Activated CD4-positive, alpha-beta memory T cell treated with anti-CD3 and anti-CD28 coated beads for 36 hours (primary cell): ENCODE measurements around the gene SLC35F1. TPM values are rescaled to one million over a fixed set of nuclear protein-coding genes. Genes with fewer than 3 reads are reported as not detected.

Source experiments
- CTCF ChIA-PET: fragments of 350-600 bp; sonication (Branson Sonifier 250); formaldehyde crosslinking; loops from one replicate; lab custom pipeline; 2021; ENCODE audit warnings: antibody characterized with exemption, inconsistent platforms; lab: Charles Lee
- POLR2A ChIA-PET: fragments of 350-600 bp; sonication (Branson Sonifier 250); formaldehyde crosslinking; loops from one replicate; lab custom pipeline; 2021; ENCODE audit warnings: antibody characterized with exemption; lab: Charles Lee
- DNase-seq: peaks from one replicate; pipeline ENCODE4 v3.0.0-alpha.2; 2020
- H3K27ac Mint-ChIP-seq: one replicate; pipeline ENCODE4 v1.8.0; 2021; ENCODE audit warnings: mixed read lengths
- H3K27me3 Mint-ChIP-seq: one replicate; pipeline ENCODE4 v1.8.0; 2021; ENCODE audit warnings: mixed read lengths
- H3K36me3 Mint-ChIP-seq: one replicate; pipeline ENCODE4 v1.8.0; 2021; ENCODE audit warnings: mixed read lengths
- H3K4me1 Mint-ChIP-seq: one replicate; pipeline ENCODE4 v1.8.0; 2021; ENCODE audit warnings: low read depth, mixed read lengths
- H3K4me3 Mint-ChIP-seq: one replicate; pipeline ENCODE4 v1.8.0; 2021; ENCODE audit warnings: mild to moderate bottlenecking, mixed read lengths
- H3K9me3 Mint-ChIP-seq: one replicate; pipeline ENCODE4 v1.8.0; 2021; ENCODE audit warnings: mixed read lengths
- intact Hi-C: fragments of 100-400 bp; cut with micrococcal nuclease; formaldehyde crosslinking; loops from one replicate; pipeline ENCODE4 v1.15.1; 2023
- total RNA-seq, 2 experiments: library from RNA; stranded (reverse); gene quantifications; one replicate each; pipeline ENCODE4 v1.2.3, GENCODE V29; 2021

The SLC35F1 gene
- total RNA-seq, 2 experiments from 2014 or later = 0.14 to 0.19 TPM

- ChIA-PET CTCF (no interaction called here), POLR2A (no interaction called here)
- H3K27me3 Mint-ChIP-seq = peaks cover 25% of the 10 kb centered on the region
- no peaks in the 10 kb centered on the region for H3K9me3 Mint-ChIP-seq
- intact Hi-C loops = no loop called here
- H3K36me3 Mint-ChIP-seq = no peaks in the 10 kb centered on the region
- H3K4me3 Mint-ChIP-seq = no peak overlapping the region
- H3K27ac Mint-ChIP-seq = no peak overlapping the region
- no peak for DNase-seq
- peaks cover 11% of the 10 kb centered on the region for H3K4me1 Mint-ChIP-seq
Observed at GRCh38 chr6:117911150-117911549, 4.1 kb downstream of the SLC35F1 start.

DNA sequence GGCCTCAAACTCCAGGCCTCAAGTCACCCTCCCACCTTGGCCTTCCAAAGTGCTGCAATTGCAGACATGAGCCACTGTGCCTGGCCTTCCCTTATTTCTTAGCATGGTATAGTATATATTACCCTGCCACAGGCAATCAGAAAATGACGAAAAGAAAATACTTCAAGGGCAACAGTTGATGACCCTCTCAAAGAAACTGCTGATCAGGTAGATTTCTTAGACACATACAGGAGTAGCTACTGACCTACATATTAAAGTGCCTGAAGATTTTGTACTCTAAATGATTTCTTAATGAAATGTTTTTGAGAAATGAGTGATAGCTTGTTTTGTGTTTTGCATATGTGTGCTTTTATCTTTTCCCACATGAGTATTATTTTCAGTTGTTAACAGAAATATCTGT is 4.6 kb downstream of the SLC35F1 start:
- Mint-ChIP-seq H3K4me1 (peaks cover 6% of the 10 kb centered on the region), H3K36me3 (no peaks in the 10 kb centered on the region), H3K27me3 (peaks cover 20% of the 10 kb centered on the region), H3K9me3 (no peaks in the 10 kb centered on the region), H3K27ac (no peak overlapping the region), H3K4me3 (no peak overlapping the region)
- intact Hi-C loops = no loop called here
- no peak for DNase-seq
- POLR2A ChIA-PET = no interaction called here
- CTCF ChIA-PET = no interaction called here

DNA sequence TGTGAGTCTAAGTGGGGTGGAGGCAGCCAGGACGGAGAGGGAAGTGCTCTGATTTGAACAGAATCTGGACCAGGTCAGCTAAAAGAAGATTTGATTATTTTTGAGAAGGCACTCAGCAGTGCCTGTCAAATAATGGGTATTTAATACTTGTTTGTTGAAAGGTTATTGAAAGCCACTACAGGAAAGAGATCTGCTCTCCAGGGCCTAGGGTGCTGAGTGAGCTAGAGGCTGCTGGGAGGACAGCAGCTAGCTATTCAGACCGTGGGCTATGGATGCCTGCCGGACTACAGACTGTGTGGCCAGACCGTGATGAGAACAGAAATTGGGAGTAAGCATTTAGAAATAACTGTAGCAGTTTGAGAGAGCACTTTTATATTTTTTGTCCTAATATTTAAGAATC is 8.8 kb downstream of the SLC35F1 start:
- CTCF ChIA-PET = no interaction called here
- H3K27ac Mint-ChIP-seq = no peak overlapping the region
- DNase-seq = no peak
- H3K9me3 Mint-ChIP-seq = no peaks in the 10 kb centered on the region
- no peaks in the 10 kb centered on the region for H3K4me1 Mint-ChIP-seq
- no peaks in the 10 kb centered on the region for H3K36me3 Mint-ChIP-seq
- H3K4me3 Mint-ChIP-seq = no peak overlapping the region
- POLR2A ChIA-PET = no interaction called here
- peaks cover 3% of the 10 kb centered on the region for H3K27me3 Mint-ChIP-seq
- intact Hi-C loops = no loop called here

GRCh38 chr6:117916483-117916882 is 9.4 kb downstream of the SLC35F1 start:
- Mint-ChIP-seq H3K36me3 (no peaks in the 10 kb centered on the region), H3K27ac (no peak overlapping the region), H3K4me1 (no peaks in the 10 kb centered on the region), H3K9me3 (no peaks in the 10 kb centered on the region), H3K4me3 (no peak overlapping the region), H3K27me3 (peaks cover 7% of the 10 kb centered on the region)
- DNase-seq = no peak
- ChIA-PET POLR2A (no interaction called here), CTCF (no interaction called here)
- intact Hi-C loops = no loop called here

GRCh38 chr6:117917176-117917575 is 10.1 kb downstream of the SLC35F1 start:
- Mint-ChIP-seq H3K27me3 (peaks cover 8% of the 10 kb centered on the region), H3K4me3 (no peak overlapping the region), H3K36me3 (no peaks in the 10 kb centered on the region), H3K4me1 (no peaks in the 10 kb centered on the region), H3K27ac (no peak overlapping the region), H3K9me3 (no peaks in the 10 kb centered on the region)
- no peak for DNase-seq
- intact Hi-C loops = no loop called here
- CTCF ChIA-PET = no interaction called here
- POLR2A ChIA-PET = no interaction called here

DNA sequence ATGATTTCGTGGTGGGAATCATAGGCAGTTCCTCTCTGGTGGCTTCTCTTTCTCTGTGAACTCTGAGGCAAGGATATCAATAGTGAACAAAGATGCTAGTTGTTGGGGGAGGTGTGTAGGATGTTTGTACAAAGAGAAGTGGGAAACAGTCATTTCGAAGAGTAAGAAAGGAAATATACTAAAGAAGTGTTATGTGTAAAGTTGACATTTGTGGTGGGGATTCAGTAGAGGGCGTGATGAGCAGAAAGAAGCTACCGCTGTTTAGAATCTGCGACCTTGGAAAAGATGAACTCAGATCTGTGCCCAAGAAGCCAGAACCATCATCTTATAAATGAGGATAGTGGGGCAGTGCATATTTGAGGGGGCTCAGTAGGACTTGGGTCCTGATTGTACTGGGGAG is 11.4 kb downstream of the SLC35F1 start:
- no peak for DNase-seq
- H3K4me1 Mint-ChIP-seq = no peaks in the 10 kb centered on the region
- H3K36me3 Mint-ChIP-seq = no peaks in the 10 kb centered on the region

GRCh38 chr6:117919275-117919674 is 12.2 kb downstream of the SLC35F1 start:
- intact Hi-C loops = no loop called here
- peaks cover 8% of the 10 kb centered on the region for H3K27me3 Mint-ChIP-seq
- no peak for DNase-seq
- H3K4me1 Mint-ChIP-seq = no peaks in the 10 kb centered on the region
- H3K27ac Mint-ChIP-seq = no peak overlapping the region
- ChIA-PET CTCF (no interaction called here), POLR2A (no interaction called here)
- no peak overlapping the region for H3K4me3 Mint-ChIP-seq
- no peaks in the 10 kb centered on the region for H3K36me3 Mint-ChIP-seq
- H3K9me3 Mint-ChIP-seq = no peaks in the 10 kb centered on the region

More for the DNA sequence above, 11.4 kb downstream of the SLC35F1 start:
- CTCF ChIA-PET = no interaction called here
- POLR2A ChIA-PET = interaction anchor here (0.5 kb wide), 1 partner anchor 1794 kb away, joined by 3 read pairs; no protein-coding TSS in a partner anchor
- H3K27me3 Mint-ChIP-seq = peaks cover 8% of the 10 kb centered on the region
- H3K27ac Mint-ChIP-seq = no peak overlapping the region
- no peak overlapping the region for H3K4me3 Mint-ChIP-seq
- H3K9me3 Mint-ChIP-seq = no peaks in the 10 kb centered on the region
- intact Hi-C loops = no loop called here

DNA sequence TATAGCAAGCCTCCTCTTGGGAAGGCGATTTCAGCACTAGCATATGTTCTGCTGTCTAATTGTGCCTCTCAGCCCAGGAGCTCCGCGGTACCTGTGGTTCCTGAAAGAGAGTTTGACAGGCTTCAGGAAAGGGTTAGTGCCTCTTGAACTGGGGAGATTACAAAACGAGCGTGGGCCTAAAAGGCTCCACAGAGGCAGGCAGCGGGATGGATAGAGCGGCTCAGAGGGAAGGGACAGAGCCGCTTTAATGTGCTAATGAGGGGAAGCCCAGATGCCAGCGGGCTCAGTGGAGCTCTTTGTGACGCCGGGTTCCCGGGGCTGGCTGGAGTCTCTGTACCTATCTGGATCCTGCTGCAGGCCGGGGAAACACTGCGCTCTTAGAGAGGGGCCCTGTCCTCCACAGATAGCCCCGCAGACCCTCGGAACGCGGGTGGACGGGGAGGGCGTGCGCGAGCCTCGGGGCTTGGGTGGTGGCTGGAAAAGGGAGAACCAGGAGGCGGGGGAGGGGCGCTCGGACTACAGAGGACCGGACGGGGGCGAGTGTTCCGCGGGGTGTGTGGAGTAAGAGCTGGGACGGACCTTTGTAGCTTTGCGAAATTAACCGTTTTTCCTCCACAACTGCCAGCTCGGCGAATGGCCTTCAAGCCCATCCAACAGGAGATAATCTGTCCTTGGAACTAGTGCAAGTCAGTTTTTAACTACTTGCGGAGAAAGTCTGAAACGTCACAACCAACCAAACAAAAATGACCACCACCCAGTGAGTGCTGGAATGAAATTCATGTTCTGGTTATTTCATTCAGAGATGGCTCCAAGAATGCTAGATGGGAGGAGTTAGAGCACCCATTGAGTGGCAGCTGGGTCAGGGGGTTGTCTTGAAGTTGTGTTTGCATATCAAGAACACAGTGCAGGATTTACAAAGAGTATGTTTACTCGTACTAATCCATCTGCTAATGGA is 13.0 kb downstream of the SLC35F1 start:
- Mint-ChIP-seq H3K27me3 (peaks cover 8% of the 10 kb centered on the region), H3K4me1 (no peaks in the 10 kb centered on the region), H3K27ac (no peak overlapping the region), H3K4me3 (no peak overlapping the region), H3K9me3 (peaks cover 2% of the 10 kb centered on the region), H3K36me3 (no peaks in the 10 kb centered on the region)
- POLR2A ChIA-PET = no interaction called here
- intact Hi-C loops = no loop called here
- CTCF ChIA-PET = no interaction called here
- DNase-seq = no peak

DNA sequence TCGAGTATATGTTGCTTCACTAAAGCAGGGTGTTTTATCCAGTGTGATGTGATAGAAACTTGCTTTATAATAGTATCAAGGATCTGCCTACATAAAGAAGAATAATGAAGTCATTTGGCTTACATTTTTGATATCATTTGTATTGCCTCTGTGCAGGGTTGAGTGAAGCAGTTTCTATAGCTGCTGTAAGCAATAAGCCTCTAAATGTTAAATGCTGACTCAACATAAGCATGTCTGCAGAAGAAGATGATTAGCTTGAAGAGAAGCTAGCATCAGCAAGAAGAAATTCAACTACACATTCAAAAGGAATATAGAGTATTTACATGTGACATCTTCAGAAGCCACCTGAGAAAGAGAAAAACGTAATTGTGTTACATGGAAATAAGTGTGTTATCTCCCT is 17.6 kb downstream of the SLC35F1 start:
- POLR2A ChIA-PET = no interaction called here
- no peaks in the 10 kb centered on the region for H3K4me1 Mint-ChIP-seq
- H3K9me3 Mint-ChIP-seq = peaks cover 22% of the 10 kb centered on the region
- intact Hi-C loops = no loop called here
- no peak overlapping the region for H3K4me3 Mint-ChIP-seq
- peaks cover 11% of the 10 kb centered on the region for H3K27me3 Mint-ChIP-seq
- DNase-seq = no peak
- H3K36me3 Mint-ChIP-seq = peaks cover 3% of the 10 kb centered on the region
- CTCF ChIA-PET = no interaction called here
- H3K27ac Mint-ChIP-seq = no peak overlapping the region

DNA sequence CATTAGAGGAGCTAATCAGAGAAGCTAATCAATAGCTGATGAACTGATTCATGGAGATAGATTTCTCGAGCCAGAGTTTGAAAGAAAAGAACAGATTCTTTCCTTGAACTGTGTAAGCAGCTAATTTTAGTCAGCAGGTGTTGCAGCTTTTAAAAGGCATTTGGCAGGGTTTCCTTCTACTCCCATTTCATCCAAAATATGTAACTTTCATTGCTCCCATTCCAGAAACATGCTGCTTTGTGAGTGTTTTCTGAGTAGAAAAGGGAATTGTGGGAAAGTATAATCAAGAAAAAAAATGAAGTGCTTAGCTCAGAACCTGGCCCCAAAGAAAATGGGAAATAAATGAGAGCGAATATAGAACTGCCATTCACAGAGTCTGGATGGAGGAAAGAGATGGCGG is 20.8 kb downstream of the SLC35F1 start:
- CTCF ChIA-PET = no interaction called here
- Mint-ChIP-seq H3K36me3 (peaks cover 3% of the 10 kb centered on the region), H3K4me3 (no peak overlapping the region)

GRCh38 chr6:117928833-117929232 is 21.8 kb downstream of the SLC35F1 start:
- Mint-ChIP-seq H3K27ac (no peak overlapping the region), H3K4me1 (no peaks in the 10 kb centered on the region), H3K4me3 (no peak overlapping the region), H3K27me3 (peaks cover 3% of the 10 kb centered on the region), H3K9me3 (peaks cover 22% of the 10 kb centered on the region), H3K36me3 (peaks cover 3% of the 10 kb centered on the region)
- POLR2A ChIA-PET = no interaction called here
- no peak for DNase-seq
- intact Hi-C loops = no loop called here
- CTCF ChIA-PET = no interaction called here

More for the DNA sequence above, 20.8 kb downstream of the SLC35F1 start:
- Mint-ChIP-seq H3K9me3 (peaks cover 22% of the 10 kb centered on the region), H3K4me1 (no peaks in the 10 kb centered on the region), H3K27me3 (peaks cover 3% of the 10 kb centered on the region), H3K27ac (no peak overlapping the region)
- DNase-seq = no peak
- intact Hi-C loops = no loop called here
- POLR2A ChIA-PET = no interaction called here

GRCh38 chr6:117929501-117929900 is 22.4 kb downstream of the SLC35F1 start:
- Mint-ChIP-seq H3K36me3 (peaks cover 3% of the 10 kb centered on the region), H3K27me3 (peaks cover 3% of the 10 kb centered on the region), H3K4me3 (no peak overlapping the region), H3K27ac (no peak overlapping the region), H3K4me1 (no peaks in the 10 kb centered on the region), H3K9me3 (peaks cover 22% of the 10 kb centered on the region)
- CTCF ChIA-PET = no interaction called here
- intact Hi-C loops = no loop called here
- POLR2A ChIA-PET = no interaction called here
- no peak for DNase-seq

DNA sequence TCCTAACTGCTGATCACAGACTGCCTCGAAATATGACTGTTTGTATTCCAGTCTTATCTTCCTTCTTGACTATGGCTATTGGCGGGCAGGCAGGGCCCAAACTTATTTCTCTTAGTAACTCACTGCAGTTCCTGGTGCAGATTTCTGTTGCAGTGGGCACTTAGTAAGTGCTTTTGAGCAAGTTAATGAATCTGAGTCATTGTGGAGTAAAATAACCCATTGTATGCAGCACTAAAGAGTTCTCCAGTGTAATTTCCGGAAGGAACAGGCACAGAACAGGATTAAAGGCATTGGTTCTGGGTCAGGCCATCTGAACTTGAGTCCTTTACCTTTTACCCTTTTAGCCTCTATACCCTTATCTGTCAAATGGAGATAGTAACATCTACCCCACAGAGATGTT is 23.6 kb downstream of the SLC35F1 start:
- Mint-ChIP-seq H3K4me1 (no peaks in the 10 kb centered on the region), H3K4me3 (no peak overlapping the region), H3K27ac (no peak overlapping the region), H3K36me3 (peaks cover 3% of the 10 kb centered on the region), H3K9me3 (peaks cover 19% of the 10 kb centered on the region), H3K27me3 (peaks cover 3% of the 10 kb centered on the region)
- ChIA-PET POLR2A (no interaction called here), CTCF (no interaction called here)
- DNase-seq = no peak
- intact Hi-C loops = no loop called here
